Measurements from ENCODE around the gene SSR3.
"Not testable (repeated sequence)": the region's sequence is repeated elsewhere in the genome, so short reads cannot be mapped to it uniquely, and the experiment has no call there.

SSR3 gene

GRCh38 chr3:156554842-156555687 is at the start of gene SSR3:
TSS of gene SSR3 (minus strand) at chr3:156555117. CDS start at chr3:156555089, 28 bp downstream.
- peak; percentile 97 for DNase-seq

GRCh38 chr3:156604064-156604641 is 49.2 kb upstream of the SSR3 start:
- DNase-seq: no peak

- DNase-seq: no peak
Observed at GRCh38 chr3:156603379-156604017, 48.6 kb upstream of the SSR3 start.

- no peak for DNase-seq
Observed at GRCh38 chr3:156602424-156602823, 47.5 kb upstream of the SSR3 start.

- DNase-seq: no peak
Observed at GRCh38 chr3:156601497-156601896, 46.6 kb upstream of the SSR3 start.

- no peak for DNase-seq
Observed at GRCh38 chr3:156600834-156601233, 45.9 kb upstream of the SSR3 start.

GRCh38 chr3:156599089-156599874 is 44.4 kb upstream of the SSR3 start:
- no peak for DNase-seq

- no peak for DNase-seq
Observed at GRCh38 chr3:156598413-156598812, 43.5 kb upstream of the SSR3 start.

- no peak for DNase-seq
Observed at GRCh38 chr3:156594219-156594683, 39.3 kb upstream of the SSR3 start.

GRCh38 chr3:156593814-156594213 is 38.9 kb upstream of the SSR3 start:
- DNase-seq: no peak

- not testable (repeated sequence) for DNase-seq
Observed at GRCh38 chr3:156589806-156590205, 34.9 kb upstream of the SSR3 start.

- no peak for DNase-seq
Observed at GRCh38 chr3:156587760-156588069, 32.8 kb upstream of the SSR3 start.

GRCh38 chr3:156586905-156587759 is 32.2 kb upstream of the SSR3 start:
- no peak for DNase-seq

GRCh38 chr3:156583469-156583868 is 28.6 kb upstream of the SSR3 start:
- DNase-seq: no peak

- DNase-seq: no peak
Observed at GRCh38 chr3:156582532-156583183, 27.7 kb upstream of the SSR3 start.

GRCh38 chr3:156581954-156582353 is 27.0 kb upstream of the SSR3 start:
- no peak for DNase-seq

GRCh38 chr3:156581033-156581432 is 26.1 kb upstream of the SSR3 start:
- DNase-seq: no peak

- no peak for DNase-seq
Observed at GRCh38 chr3:156579427-156579851, 24.5 kb upstream of the SSR3 start.

GRCh38 chr3:156577736-156578135 is 22.8 kb upstream of the SSR3 start:
- DNase-seq: no peak

GRCh38 chr3:156576651-156577348 is 21.9 kb upstream of the SSR3 start:
- no peak for DNase-seq

- DNase-seq: no peak
Observed at GRCh38 chr3:156576051-156576450, 21.1 kb upstream of the SSR3 start.
